Stimulated activated CD8-positive, alpha-beta memory T cell treated with anti-CD3 and anti-CD28 coated beads, Interleukin-15, amount 100 ng/mL, for 1 hour (primary cell): ENCODE results near the gene SEMA4G.
A peak's percentile ranks its signal among the peaks of the same experiment; 100 is the strongest.

Experiments
- DNase-seq: peaks from one replicate; pipeline ENCODE4 v3.0.0-alpha.2; 2020; ENCODE audit warnings: low read depth

The SEMA4G gene

DNA sequence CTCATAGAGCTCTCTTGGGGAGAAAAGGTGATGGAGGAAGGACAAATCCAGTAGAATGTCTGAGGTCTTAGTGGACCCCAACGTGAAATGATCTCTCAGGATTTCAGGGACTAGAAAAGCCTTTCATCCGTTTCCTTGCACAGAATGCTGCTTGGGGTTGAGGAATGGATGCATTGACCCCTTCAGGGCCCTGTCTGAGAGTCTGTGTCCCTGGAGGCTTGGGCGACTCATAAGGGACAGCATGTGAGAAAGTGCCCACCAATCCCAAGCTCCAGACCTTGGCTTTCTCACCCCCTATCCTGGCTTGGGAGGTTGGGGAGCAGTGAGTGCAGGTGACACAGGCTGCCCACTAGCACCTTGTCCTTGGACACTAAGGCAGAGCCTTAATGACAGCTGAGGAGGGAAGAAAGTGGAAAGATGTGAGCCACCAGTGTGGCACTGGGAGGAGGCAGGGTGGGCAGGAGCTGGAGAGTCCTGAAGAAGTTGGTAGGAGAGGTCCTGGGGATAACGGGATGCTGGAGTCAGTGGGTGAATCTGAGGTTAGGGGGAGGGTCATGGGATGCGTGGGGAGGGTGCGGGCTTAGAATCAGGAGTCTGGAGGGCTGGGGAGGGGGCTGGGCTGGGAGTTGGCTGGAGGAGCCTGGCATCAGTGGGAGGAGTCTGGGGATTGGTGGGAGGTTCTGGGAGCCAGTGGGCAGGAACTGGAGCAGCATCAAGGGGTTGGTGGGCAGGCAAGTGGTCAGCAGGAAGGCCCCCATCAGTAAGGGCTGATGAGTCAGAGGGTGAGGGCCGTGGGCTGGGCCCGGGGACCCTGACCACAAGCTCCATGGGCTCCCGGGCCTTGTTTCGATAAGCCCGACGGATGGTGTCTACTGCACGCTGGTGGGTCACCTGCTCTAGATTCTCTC is 38.9 kb downstream of the SEMA4G start:
- no peak for DNase-seq

DNA sequence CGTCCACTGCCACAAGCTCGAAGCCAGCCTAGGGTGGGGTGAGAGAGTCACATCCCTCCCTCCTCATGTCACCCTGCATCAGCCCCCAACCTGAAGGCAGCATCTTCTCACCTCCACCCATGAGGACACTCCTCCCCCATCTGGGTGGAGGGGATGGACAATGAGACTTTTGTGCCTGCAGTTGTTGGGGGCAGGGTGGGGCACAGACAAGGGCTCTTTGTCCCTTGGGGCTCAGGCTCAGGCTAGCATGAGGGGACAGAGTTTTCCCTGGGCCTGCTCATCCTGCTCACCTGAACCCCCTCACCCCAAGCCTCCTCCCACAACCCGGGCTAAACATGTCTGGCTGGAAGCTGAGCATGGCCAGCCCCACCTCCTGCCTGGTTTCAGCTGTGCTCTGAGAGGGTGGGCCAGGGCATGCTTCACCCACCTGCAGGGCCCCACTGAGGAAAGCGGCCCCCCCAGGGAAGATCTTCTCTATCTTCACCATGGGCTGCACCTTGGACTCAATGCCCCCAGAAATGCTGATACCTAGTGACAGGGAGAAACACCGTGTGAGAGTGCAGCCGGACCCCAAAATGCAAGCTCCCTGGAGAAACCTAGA is 39.6 kb downstream of the SEMA4G start:
- DNase-seq = no peak

- DNase-seq = no peak
Measured at GRCh38 chr10:101010329-101010728, 41.0 kb downstream of the SEMA4G start.

DNA sequence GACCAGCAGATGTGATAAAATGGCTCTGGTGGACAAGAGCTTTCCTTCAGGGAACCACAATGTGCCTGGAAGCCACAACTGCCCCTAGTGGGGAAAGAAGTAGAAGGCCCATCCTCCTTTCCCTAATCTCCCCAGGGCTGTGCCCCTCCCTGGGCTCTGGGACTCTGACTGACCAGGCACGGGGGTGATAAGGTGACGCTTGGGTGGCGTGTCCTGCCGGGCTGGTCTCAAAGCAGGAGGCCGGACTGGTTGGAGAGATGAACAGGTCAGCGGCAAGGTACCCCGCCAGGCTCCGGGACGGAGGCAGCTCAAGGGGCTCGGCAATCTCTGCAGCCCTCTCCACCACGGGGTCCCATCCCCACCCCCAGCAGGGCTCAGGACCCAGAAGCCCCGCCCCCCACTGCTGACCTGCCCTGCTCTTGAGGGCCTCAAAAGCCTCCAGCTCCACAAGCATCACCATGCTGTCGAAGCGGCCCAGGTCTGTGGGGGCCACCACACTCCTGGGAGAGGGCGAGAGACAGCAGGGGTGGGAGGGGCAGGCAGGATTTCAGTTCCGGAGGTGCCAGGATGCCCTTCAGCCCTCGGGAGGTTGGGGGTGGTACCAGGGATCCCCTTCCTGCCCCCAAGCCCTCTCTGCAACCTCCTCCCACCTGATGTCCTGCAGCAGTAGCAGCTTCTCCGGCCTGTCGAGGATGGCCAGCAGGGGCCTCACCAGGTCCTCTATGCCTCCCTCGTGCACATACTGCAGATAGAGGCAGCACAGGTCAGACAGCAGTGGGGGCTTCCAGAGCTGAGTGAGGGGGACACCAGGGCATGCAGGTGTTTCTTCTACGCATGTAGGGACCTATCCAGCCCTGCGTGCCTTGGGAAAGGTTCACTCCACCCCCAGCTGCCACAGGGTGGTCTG is 42.5 kb downstream of the SEMA4G start:
- no peak for DNase-seq

GRCh38 chr10:101012525-101013364 is 43.4 kb downstream of the SEMA4G start:
- DNase-seq = peak; percentile 59

DNA sequence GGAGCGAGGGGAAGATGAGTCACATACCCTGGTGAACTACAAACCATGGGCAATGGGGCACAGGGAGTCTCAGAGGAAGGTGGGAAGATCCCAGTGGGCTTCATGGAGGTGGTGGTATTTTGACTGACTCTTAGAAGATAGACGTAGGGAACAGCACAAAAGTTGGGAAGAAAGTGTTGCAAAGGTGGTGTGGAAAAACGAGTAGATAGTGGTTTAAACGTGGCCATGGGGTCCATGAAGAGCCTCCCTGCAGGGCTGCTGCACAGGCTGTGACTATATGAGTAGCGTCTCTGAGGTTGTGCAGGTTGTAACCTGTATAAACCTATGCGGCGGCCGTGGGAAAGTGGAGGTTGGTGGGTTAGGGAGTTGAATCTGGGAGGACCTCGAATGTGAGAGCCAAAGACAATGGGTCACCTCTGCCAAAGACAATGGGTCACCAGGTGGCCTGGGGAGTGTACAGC is 44.1 kb downstream of the SEMA4G start:
- DNase-seq = no peak

- DNase-seq = peak; percentile 65
Measured at GRCh38 chr10:101014230-101014884, 45.1 kb downstream of the SEMA4G start.

GRCh38 chr10:101014966-101015581 is 45.8 kb downstream of the SEMA4G start:
- DNase-seq = no peak

GRCh38 chr10:101015582-101015973 is 46.3 kb downstream of the SEMA4G start:
- DNase-seq = no peak

DNA sequence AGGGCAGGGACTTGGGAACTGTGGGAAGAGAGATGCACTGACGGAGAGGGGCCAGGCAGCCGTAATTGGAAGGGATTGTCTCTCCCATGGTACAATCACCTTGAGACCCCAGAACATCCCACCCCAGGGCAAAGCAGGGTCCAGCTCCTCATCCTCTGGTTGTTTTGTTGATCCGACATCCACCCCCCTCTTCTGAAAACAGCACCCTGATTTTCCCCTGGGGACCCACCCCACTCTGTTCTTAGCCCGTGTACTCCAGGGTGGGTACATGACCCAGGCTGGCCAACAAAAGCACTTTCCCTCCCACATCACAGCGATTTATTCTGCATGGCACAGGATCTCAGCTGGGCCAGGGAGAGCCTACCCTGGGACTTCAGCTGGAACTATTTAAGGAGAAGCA is 47.5 kb downstream of the SEMA4G start:
- DNase-seq = no peak

DNA sequence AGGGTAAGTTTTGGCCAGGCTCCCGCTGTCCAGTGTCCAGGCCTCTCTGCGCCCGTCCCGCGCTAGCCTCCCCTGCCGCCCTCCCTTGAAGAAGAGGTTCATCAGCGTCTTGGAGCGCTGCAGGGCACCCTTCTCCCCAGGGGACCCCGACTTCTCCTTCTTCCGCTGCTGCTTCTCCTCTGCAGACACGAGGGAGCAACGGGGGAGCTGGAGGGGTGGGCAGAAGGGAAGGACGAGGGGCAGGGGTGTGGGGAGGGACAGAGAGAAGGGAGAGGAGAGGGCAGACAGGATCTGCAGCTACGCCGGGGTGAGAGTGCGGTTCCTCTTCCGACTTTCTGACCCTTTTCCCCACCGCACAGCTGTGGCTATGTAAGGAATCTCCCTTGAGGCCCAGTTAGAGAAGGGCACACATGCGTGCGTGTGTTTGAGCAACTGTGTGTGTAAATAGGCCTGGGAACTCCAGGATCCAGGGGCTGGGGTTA is 48.9 kb downstream of the SEMA4G start:
- DNase-seq = no peak

GRCh38 chr10:101018600-101019439 is 49.5 kb downstream of the SEMA4G start:
- peak; percentile 52 for DNase-seq
